ENCODE data around the gene ZBTB8B. TPM values are rescaled to one million over a fixed set of nuclear protein-coding genes. Genes with fewer than 3 reads are reported as not detected.
A peak's percentile ranks its signal among the peaks of the same experiment; 100 is the strongest.

Gene ZBTB8B
- total and polyA plus RNA-seq, 7 experiments from 2014 or later, result 0.02 TPM; not detected in 6

DNA sequence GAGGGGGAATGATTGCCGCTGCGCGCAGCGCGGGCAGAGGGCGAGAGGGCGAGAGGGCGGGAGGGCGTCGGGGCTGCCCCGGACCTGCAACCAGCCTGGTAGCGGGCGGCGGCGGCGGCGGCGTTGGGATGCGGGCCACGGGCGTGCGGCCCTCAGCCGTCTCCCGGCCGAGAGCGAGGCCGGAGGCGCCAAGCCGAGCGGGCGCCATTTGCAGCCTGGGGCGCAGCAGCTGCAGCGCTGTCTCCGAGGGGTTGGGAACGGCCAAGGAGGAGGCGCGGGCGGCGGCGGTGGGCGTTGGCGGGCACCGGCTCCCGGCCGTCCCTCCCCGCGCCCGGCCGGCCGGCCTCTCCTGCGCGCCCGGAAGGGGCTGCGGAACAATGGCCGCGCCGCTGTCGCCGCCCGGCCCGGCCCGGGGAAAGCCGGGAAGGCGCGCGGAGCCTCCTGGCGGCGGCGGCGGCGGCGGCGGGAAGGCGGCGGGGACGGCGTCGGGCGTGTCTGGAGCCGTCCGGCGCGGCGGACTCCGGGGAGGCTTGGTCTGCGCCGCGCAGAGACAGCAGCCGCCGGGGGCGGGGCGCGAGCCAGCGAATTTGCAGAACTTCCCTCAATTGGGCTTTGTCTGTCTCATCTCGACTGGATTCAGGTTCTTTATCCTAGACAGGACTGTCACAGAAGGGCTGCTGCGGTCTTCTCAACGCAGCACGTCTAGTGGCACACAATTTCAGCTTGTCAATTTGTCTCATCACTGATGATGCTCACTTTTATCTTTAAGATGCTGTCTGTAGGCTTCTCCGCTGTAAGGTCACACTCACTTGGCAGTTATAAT, 35.7 kb downstream of the ZBTB8B start:
- Mint-ChIP-seq H3K9me3 (no peaks in the 10 kb centered on the region), H3K27me3 (peaks cover 42 to 53% (median 45%) of the 10 kb centered on the region in 5 donors), H3K4me1 (peaks cover 0 to 12% (median 3%) of the 10 kb centered on the region in 7 donors), H3K36me3 (peaks cover 0 to 1% (median 0%) of the 10 kb centered on the region in 5 donors), H3K27ac (no peak overlapping the region), H3K4me3 (peak overlapping the region; percentile 71 to 85 (median 79))
- no peaks in the 10 kb centered on the region for H3K4me1 ChIP-seq (ENCODE audit: control insufficient read depth in 2 of 2, insufficient read depth in 2 of 2, low read length in 2 of 2)
- H3K27me3 ChIP-seq (ENCODE audit: control insufficient read depth in 2 of 2, insufficient read depth in 2 of 2, low read length in 2 of 2), result peaks cover 0 to 3% of the 10 kb centered on the region in 2 donors
- intact Hi-C loops (cut with micrococcal nuclease), result no loop called here
- CTCF ChIA-PET, result no interaction called here
- DNase-seq (peak in 3 of 9 donors; percentile 5 to 50 (median 15)), ATAC-seq (peak; percentile 74)
- H3K4me3 ChIP-seq (ENCODE audit: low read length), result no peak overlapping the region
- H3K27ac ChIP-seq (ENCODE audit: low read depth, low read length), result no peak overlapping the region
- POLR2A ChIA-PET, result no interaction called here
- H3K36me3 ChIP-seq (ENCODE audit: control insufficient read depth in 2 of 3, insufficient read depth in 3 of 3, low read length in 3 of 3), result no peaks in the 10 kb centered on the region
- H3K9me3 ChIP-seq (ENCODE audit: control insufficient read depth in 2 of 3, low read length in 3 of 3), result no peaks in the 10 kb centered on the region

DNA sequence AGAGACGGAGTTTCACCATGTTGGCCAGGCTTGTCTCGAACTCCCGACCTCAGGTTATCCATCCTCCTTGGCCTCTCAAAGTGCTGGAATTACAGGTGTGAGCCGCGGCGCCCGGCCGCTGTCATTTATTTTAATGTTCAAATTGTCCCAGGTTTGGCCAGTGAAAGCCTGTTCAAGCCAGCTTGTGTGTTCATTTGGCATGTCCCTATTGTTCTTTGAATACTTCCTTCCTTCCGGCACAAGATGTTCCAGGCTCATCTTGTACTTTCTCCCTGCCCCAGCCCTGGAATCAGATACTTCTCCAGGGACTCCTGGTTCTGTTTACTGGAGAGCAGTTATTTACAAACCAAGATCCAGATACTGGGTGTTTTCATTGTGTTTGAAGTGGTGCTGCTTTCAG, 37.0 kb downstream of the ZBTB8B start:
- Mint-ChIP-seq H3K27ac (no peak overlapping the region), H3K4me1 (peaks cover 0 to 14% (median 3%) of the 10 kb centered on the region in 7 donors), H3K36me3 (peaks cover 0 to 1% (median 0%) of the 10 kb centered on the region in 5 donors), H3K27me3 (peaks cover 42 to 56% (median 50%) of the 10 kb centered on the region in 5 donors), H3K4me3 (peak overlapping the region in 8 of 10 donors; percentile 17 to 79 (median 44)), H3K9me3 (no peaks in the 10 kb centered on the region)
- no peak for ATAC-seq
- ChIA-PET CTCF (no interaction called here), POLR2A (no interaction called here)
- Histone ChIP-seq H3K4me3 (ENCODE audit: low read length) (no peak overlapping the region), H3K27ac (ENCODE audit: low read depth, low read length) (no peak overlapping the region), H3K27me3 (ENCODE audit: control insufficient read depth in 2 of 2, insufficient read depth in 2 of 2, low read length in 2 of 2) (peaks cover 0 to 3% of the 10 kb centered on the region in 2 donors), H3K36me3 (ENCODE audit: control insufficient read depth in 2 of 3, insufficient read depth in 3 of 3, low read length in 3 of 3) (no peaks in the 10 kb centered on the region), H3K9me3 (ENCODE audit: control insufficient read depth in 2 of 3, low read length in 3 of 3) (no peaks in the 10 kb centered on the region), H3K4me1 (ENCODE audit: control insufficient read depth in 2 of 2, insufficient read depth in 2 of 2, low read length in 2 of 2) (no peaks in the 10 kb centered on the region)
- DNase-seq, result no peak
- intact Hi-C loops (cut with micrococcal nuclease), result no loop called here

DNA sequence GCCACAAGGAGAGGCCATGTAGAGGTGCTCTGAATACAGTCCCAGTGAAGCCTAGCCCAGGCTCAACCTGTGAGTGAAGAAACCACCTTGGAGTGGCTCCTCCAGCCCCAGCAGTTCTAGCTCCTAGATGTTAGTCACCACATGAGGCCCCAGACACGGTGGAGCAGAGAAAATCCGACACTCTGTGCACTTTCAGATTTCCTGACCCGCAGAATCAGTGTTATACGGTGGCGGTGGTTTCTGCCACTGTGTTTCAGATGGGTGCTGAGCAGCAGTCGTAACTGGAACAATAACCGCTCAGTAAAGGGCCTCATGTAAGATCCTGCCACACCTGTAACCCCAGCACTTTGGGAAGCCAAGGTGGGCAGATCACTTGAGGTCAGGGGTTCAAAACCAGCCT, 38.3 kb downstream of the ZBTB8B start:
- intact Hi-C loops (cut with micrococcal nuclease), result no loop called here
- Histone ChIP-seq H3K4me1 (ENCODE audit: control insufficient read depth in 2 of 2, insufficient read depth in 2 of 2, low read length in 2 of 2) (no peaks in the 10 kb centered on the region), H3K4me3 (ENCODE audit: low read length) (no peak overlapping the region), H3K9me3 (ENCODE audit: control insufficient read depth in 2 of 3, low read length in 3 of 3) (no peaks in the 10 kb centered on the region), H3K36me3 (ENCODE audit: control insufficient read depth in 2 of 3, insufficient read depth in 3 of 3, low read length in 3 of 3) (no peaks in the 10 kb centered on the region), H3K27me3 (ENCODE audit: control insufficient read depth in 2 of 2, insufficient read depth in 2 of 2, low read length in 2 of 2) (peaks cover 0 to 3% of the 10 kb centered on the region in 2 donors), H3K27ac (ENCODE audit: low read depth, low read length) (no peak overlapping the region)
- DNase-seq (no peak), ATAC-seq (no peak)
- Mint-ChIP-seq H3K9me3 (no peaks in the 10 kb centered on the region), H3K27me3 (peaks cover 33 to 55% (median 54%) of the 10 kb centered on the region in 5 donors), H3K4me1 (peaks cover 0 to 14% (median 3%) of the 10 kb centered on the region in 7 donors), H3K36me3 (peaks cover 0 to 1% (median 0%) of the 10 kb centered on the region in 5 donors), H3K27ac (no peak overlapping the region), H3K4me3 (no peak overlapping the region)
- POLR2A ChIA-PET, result no interaction called here
- CTCF ChIA-PET, result no interaction called here

DNA sequence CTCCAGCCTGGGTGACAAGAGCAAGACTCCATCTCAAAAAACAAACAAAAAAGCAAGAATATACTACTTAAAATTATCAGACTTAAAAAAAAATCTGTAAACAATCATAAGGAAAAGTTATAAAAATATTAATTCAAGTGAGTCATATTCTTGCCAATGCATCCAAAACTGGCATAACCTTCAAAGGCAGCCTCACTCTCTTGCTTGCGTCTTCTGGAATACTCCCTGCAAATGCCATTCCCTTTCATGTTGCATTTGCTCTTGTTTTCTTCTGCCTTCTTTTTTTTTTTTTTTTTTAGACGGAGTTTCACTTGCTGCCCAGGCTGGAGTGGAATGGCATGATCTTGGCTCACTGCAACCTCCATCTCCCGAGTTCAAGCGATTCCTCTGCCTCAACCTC, 42.1 kb downstream of the ZBTB8B start:
- Mint-ChIP-seq H3K9me3 (no peaks in the 10 kb centered on the region), H3K4me3 (no peak overlapping the region), H3K4me1 (peaks cover 0 to 2% (median 0%) of the 10 kb centered on the region in 7 donors), H3K27me3 (peaks cover 10 to 37% (median 32%) of the 10 kb centered on the region in 5 donors), H3K36me3 (no peaks in the 10 kb centered on the region), H3K27ac (no peak overlapping the region)
- Histone ChIP-seq H3K4me3 (ENCODE audit: low read length) (no peak overlapping the region), H3K27me3 (ENCODE audit: control insufficient read depth in 2 of 2, insufficient read depth in 2 of 2, low read length in 2 of 2) (no peaks in the 10 kb centered on the region), H3K4me1 (ENCODE audit: control insufficient read depth in 2 of 2, insufficient read depth in 2 of 2, low read length in 2 of 2) (no peaks in the 10 kb centered on the region), H3K27ac (ENCODE audit: low read depth, low read length) (no peak overlapping the region), H3K9me3 (ENCODE audit: control insufficient read depth in 2 of 3, low read length in 3 of 3) (no peaks in the 10 kb centered on the region), H3K36me3 (ENCODE audit: control insufficient read depth in 2 of 3, insufficient read depth in 3 of 3, low read length in 3 of 3) (no peaks in the 10 kb centered on the region)
- no peak for DNase-seq
- CTCF ChIA-PET, result interaction anchor here (0.7 kb wide), 1 partner anchor 448 kb away, joined by 5 read pairs; no protein-coding TSS in a partner anchor
- POLR2A ChIA-PET, result no interaction called here
- intact Hi-C loops (cut with micrococcal nuclease), result no loop called here
- ATAC-seq, result no peak

DNA sequence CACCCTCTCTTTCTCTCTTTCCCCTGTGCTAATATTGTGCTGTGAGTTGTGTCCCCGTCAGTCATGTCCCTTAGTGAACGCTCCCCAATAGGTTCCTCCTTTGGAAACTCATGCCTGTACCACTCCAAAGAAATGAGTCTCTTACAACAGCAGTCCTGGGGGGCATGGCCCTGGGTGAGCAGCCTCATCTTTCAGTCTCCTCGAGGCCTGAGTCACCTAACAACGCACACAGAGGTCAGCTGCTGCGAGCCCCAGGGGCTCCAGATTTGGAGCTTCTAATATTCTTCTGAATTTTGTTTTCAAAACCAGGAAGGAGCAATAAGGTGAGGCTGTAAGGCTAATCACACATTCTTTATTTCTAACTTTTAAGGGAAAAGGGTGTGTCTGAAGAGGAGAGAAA, 43.9 kb downstream of the ZBTB8B start:
- Mint-ChIP-seq H3K36me3 (no peaks in the 10 kb centered on the region), H3K4me3 (no peak overlapping the region), H3K27me3 (peaks cover 9 to 38% (median 24%) of the 10 kb centered on the region in 5 donors), H3K27ac (no peak overlapping the region), H3K9me3 (no peaks in the 10 kb centered on the region), H3K4me1 (peaks cover 0 to 2% (median 0%) of the 10 kb centered on the region in 7 donors)
- H3K4me3 ChIP-seq (ENCODE audit: low read length), result no peak overlapping the region
- DNase-seq, result no peak
- H3K27me3 ChIP-seq (ENCODE audit: control insufficient read depth in 2 of 2, insufficient read depth in 2 of 2, low read length in 2 of 2), result no peaks in the 10 kb centered on the region
- POLR2A ChIA-PET, result no interaction called here
- CTCF ChIA-PET, result no interaction called here
- no peaks in the 10 kb centered on the region for H3K4me1 ChIP-seq (ENCODE audit: control insufficient read depth in 2 of 2, insufficient read depth in 2 of 2, low read length in 2 of 2)
- no peak overlapping the region for H3K27ac ChIP-seq (ENCODE audit: low read depth, low read length)
- ATAC-seq, result no peak
- intact Hi-C loops (cut with micrococcal nuclease), result no loop called here
- H3K9me3 ChIP-seq (ENCODE audit: control insufficient read depth in 2 of 3, low read length in 3 of 3), result no peaks in the 10 kb centered on the region
- H3K36me3 ChIP-seq (ENCODE audit: control insufficient read depth in 2 of 3, insufficient read depth in 3 of 3, low read length in 3 of 3), result no peaks in the 10 kb centered on the region

DNA sequence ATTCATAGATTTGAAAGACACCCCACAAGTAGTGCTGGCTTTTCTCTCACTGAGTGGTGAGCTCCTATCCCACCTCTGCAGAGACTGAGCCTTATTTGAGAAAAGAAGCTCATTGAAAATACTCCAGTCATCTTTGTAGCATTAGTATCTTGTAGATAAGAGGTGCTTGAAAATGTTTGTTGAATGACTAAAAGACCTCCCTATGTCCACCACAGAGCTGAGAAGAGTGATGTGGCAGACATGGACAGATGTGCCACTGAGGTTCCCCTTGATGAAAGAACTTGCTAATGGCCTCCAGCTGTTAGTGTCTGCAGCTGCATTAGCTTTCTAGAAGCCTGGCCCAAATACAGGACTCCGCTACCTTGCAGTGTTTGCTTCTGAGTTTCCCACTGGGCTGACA, 45.1 kb downstream of the ZBTB8B start:
- ATAC-seq (no peak), DNase-seq (no peak)
- Mint-ChIP-seq H3K4me1 (peaks cover 0 to 3% (median 0%) of the 10 kb centered on the region in 7 donors), H3K27ac (no peak overlapping the region), H3K4me3 (no peak overlapping the region), H3K36me3 (no peaks in the 10 kb centered on the region), H3K9me3 (no peaks in the 10 kb centered on the region), H3K27me3 (peaks cover 8 to 35% (median 22%) of the 10 kb centered on the region in 5 donors)
- intact Hi-C loops (cut with micrococcal nuclease), result no loop called here
- no peaks in the 10 kb centered on the region for H3K36me3 ChIP-seq (ENCODE audit: control insufficient read depth in 2 of 3, insufficient read depth in 3 of 3, low read length in 3 of 3)
- H3K4me1 ChIP-seq (ENCODE audit: control insufficient read depth in 2 of 2, insufficient read depth in 2 of 2, low read length in 2 of 2), result no peaks in the 10 kb centered on the region
- H3K9me3 ChIP-seq (ENCODE audit: control insufficient read depth in 2 of 3, low read length in 3 of 3), result no peaks in the 10 kb centered on the region
- no peaks in the 10 kb centered on the region for H3K27me3 ChIP-seq (ENCODE audit: control insufficient read depth in 2 of 2, insufficient read depth in 2 of 2, low read length in 2 of 2)
- ChIA-PET POLR2A (no interaction called here), CTCF (interaction anchor here (0.5 kb wide), 1 partner anchor 10 kb away, joined by 3 read pairs; no protein-coding TSS in a partner anchor)
- no peak overlapping the region for H3K4me3 ChIP-seq (ENCODE audit: low read length)
- no peak overlapping the region for H3K27ac ChIP-seq (ENCODE audit: low read depth, low read length)
